PC-3 (cell line): ENCODE measurements around the gene ARHGEF7. TPM values are rescaled to one million over a fixed set of nuclear protein-coding genes. Genes with fewer than 3 reads are reported as not detected.

Source experiments
- ATAC-seq: fragments of 200-7000 bp; cut with Tn5 transposase; 2 replicates; pipeline ENCODE4 v1.9.1; 2020; ENCODE audit warnings: mild to moderate bottlenecking, moderate library complexity
- BruUV-seq: library from RNA; stranded (reverse); fragments of 400-500 nt; replicated peaks from 2 replicates; lab custom pipeline; 2021; lab: Mats Ljungman, UMichigan
- CTCF ChIA-PET: fragments of 300-600 bp; sonication (Branson Sonifier 250); formaldehyde crosslinking; loops from one replicate; lab custom pipeline; 2022; ENCODE audit warnings: antibody characterized with exemption; lab: Charles Lee
- POLR2A ChIA-PET: fragments of 300-600 bp; sonication (Branson Sonifier 250); formaldehyde crosslinking; loops from one replicate; lab custom pipeline; 2022; ENCODE audit warnings: antibody characterized with exemption; ENCODE audit not compliant: unreplicated experiment; lab: Charles Lee
- DNase-seq: peaks from one replicate; pipeline ENCODE4 v3.0.0-alpha.2; 2015
- H2AFZ ChIP-seq: fragments of 300-600 bp; sonication (generic); 2 replicates; pipeline ENCODE4 v1.6.0; 2016; ENCODE audit warnings: antibody characterized with exemption, low read length
- H3F3A ChIP-seq: fragments of 300-600 bp; sonication (generic); one replicate; pipeline ENCODE4 v1.6.0; 2017; ENCODE audit warnings: antibody characterized with exemption, low read length, control low read depth, mild to moderate bottlenecking; ENCODE audit not compliant: unreplicated experiment
- H3K27ac ChIP-seq: fragments of 300-600 bp; sonication (generic); 2 replicates; pipeline ENCODE4 v1.5.1; 2016; ENCODE audit warnings: mild to moderate bottlenecking, low read length
- H3K27me3 ChIP-seq: fragments of 300-600 bp; sonication (generic); 2 replicates; pipeline ENCODE4 v1.6.1; 2016; ENCODE audit warnings: low read length, mixed read lengths
- H3K36me3 ChIP-seq: fragments of 300-600 bp; sonication (generic); 2 replicates; pipeline ENCODE4 v1.6.1; 2016; ENCODE audit warnings: low read depth, mixed run types, low read length, mixed read lengths
- H3K4me1 ChIP-seq: fragments of 300-600 bp; sonication (generic); 2 replicates; pipeline ENCODE4 v1.5.1; 2016; ENCODE audit warnings: low read length; ENCODE audit not compliant: insufficient read depth
- H3K4me2 ChIP-seq: fragments of 300-600 bp; sonication (generic); 2 replicates; pipeline ENCODE4 v1.6.0; 2016; ENCODE audit warnings: low read length
- H3K4me3 ChIP-seq: fragments of 300-600 bp; sonication (generic); 2 replicates; pipeline ENCODE4 v1.5.1; 2016; ENCODE audit warnings: mild to moderate bottlenecking, low read length, mixed read lengths
- H3K79me2 ChIP-seq: fragments of 300-600 bp; sonication (generic); 2 replicates; pipeline ENCODE4 v1.6.1; 2017; ENCODE audit warnings: low read length, mixed read lengths
- H3K9ac ChIP-seq: fragments of 300-600 bp; sonication (generic); 2 replicates; pipeline ENCODE4 v1.6.0; 2016; ENCODE audit warnings: mild to moderate bottlenecking, low read length
- H3K9me2 ChIP-seq: fragments of 300-600 bp; sonication (generic); replicated peaks from 2 replicates; pipeline ENCODE4 v1.6.1; 2016; ENCODE audit warnings: mixed run types, low read length, mixed read lengths
- H3K9me3 ChIP-seq: fragments of 300-600 bp; sonication (generic); 2 replicates; pipeline ENCODE4 v1.6.1; 2016; ENCODE audit warnings: low read length, mixed read lengths
- H4K20me1 ChIP-seq: fragments of 300-600 bp; sonication (generic); 2 replicates; pipeline ENCODE4 v1.6.1; 2016; ENCODE audit warnings: low read length, mixed read lengths
- CTCF ChIP-seq: fragments of 300-600 bp; sonication (generic); conservative IDR thresholded peaks from 2 replicates; pipeline ENCODE4 v1.5.1; 2017; ENCODE audit warnings: antibody characterized with exemption, low read depth, mild to moderate bottlenecking, low read length
- EZH2 ChIP-seq: fragments of 300-600 bp; sonication (generic); IDR thresholded peaks from one replicate; pipeline ENCODE4 v1.6.1; 2017; ENCODE audit warnings: antibody characterized with exemption, mild to moderate bottlenecking, low read length; ENCODE audit not compliant: unreplicated experiment
- EZH2phosphoT487 ChIP-seq: fragments of 300-600 bp; sonication (generic); IDR thresholded peaks from 2 replicates; pipeline ENCODE4 v1.6.1; 2018; ENCODE audit warnings: mild to moderate bottlenecking, antibody characterized with exemption, low read length, borderline replicate concordance
- intact Hi-C: fragments of 100-400 bp; cut with micrococcal nuclease; formaldehyde crosslinking; loops from 2 replicates; pipeline ENCODE4 v1.9.0; 2023
- total RNA-seq: library from RNA; depleted of rRNA; stranded (reverse); fragments of >200 nt; gene quantifications from 2 replicates; pipeline ENCODE4 v1.2.3, GENCODE V29; 2014

ARHGEF7 gene
- total RNA-seq, 1 experiment from 2014 or later: 14.7 TPM

- BruUV-seq: no TSS peak
- CTCF ChIA-PET: no interaction called here
- Histone ChIP-seq H3K9ac (no peak overlapping the region), H2AFZ (no peak overlapping the region), H3K27me3 (no peaks in the 10 kb centered on the region), H3K4me1 (peaks cover 10% of the 10 kb centered on the region; the same call in 1 of the 2 replicates), H3K9me2 (no peaks in the 10 kb centered on the region), H3K79me2 (peaks cover 96% of the 10 kb centered on the region), H3K36me3 (no peaks in the 10 kb centered on the region), H3K27ac (no peak overlapping the region), H4K20me1 (peaks cover 11% of the 10 kb centered on the region; the same call in 1 of the 2 replicates), H3K4me2 (no peak overlapping the region), H3K4me3 (no peak overlapping the region), H3K9me3 (no peaks in the 10 kb centered on the region), H3F3A (no peaks in the 10 kb centered on the region)
- DNase-seq (no peak), ATAC-seq (no peak)
- TF ChIP-seq CTCF: no peak
- POLR2A ChIA-PET: interaction anchor here (0.6 kb wide), 2 partner anchors 15 to 342 kb away, joined by 3 to 5 read pairs; no protein-coding TSS in a partner anchor
- intact Hi-C loops: no loop called here
Observed at GRCh38 chr13:111183087-111183645, 68.1 kb downstream of the ARHGEF7 start.

- H2AFZ ChIP-seq: no peak overlapping the region
- H3K4me1 ChIP-seq: peaks cover 11% of the 10 kb centered on the region; the same call in 1 of the 2 replicates
- H3K9me3 ChIP-seq: no peaks in the 10 kb centered on the region
- peaks cover 13% of the 10 kb centered on the region; the same call in 1 of the 2 replicates for H4K20me1 ChIP-seq
- ChIA-PET POLR2A (no interaction called here), CTCF (no interaction called here)
- H3K9ac ChIP-seq: no peak overlapping the region
- no peaks in the 10 kb centered on the region for H3K9me2 ChIP-seq
- BruUV-seq: no TSS peak
- DNase-seq (no peak), ATAC-seq (no peak)
- no peaks in the 10 kb centered on the region for H3K27me3 ChIP-seq
- H3K79me2 ChIP-seq: peaks cover 98% of the 10 kb centered on the region
- H3F3A ChIP-seq: no peaks in the 10 kb centered on the region
- intact Hi-C loops: no loop called here
- no peak overlapping the region for H3K4me2 ChIP-seq
- TF ChIP-seq EZH2 (no peak), EZH2phosphoT487 (no peak), CTCF (no peak)
- H3K27ac ChIP-seq: no peak overlapping the region
- H3K36me3 ChIP-seq: no peaks in the 10 kb centered on the region
- no peak overlapping the region for H3K4me3 ChIP-seq
Observed at GRCh38 chr13:111183959-111184358, 68.8 kb downstream of the ARHGEF7 start.
